ENCODE results near the gene SCAI.

The SCAI gene

GRCh38 chr9:124975131-124975530 is 168.2 kb downstream of the SCAI start:
- ChIA-PET CTCF (no interaction called here), POLR2A (no interaction called here)
- TF ChIP-seq SETDB1 (IDR thresholded peaks at IDR 0.05; ENCODE audit: insufficient read length, low read length), result no peak
- TF ChIP-seq GLIS1 (tag by site-specific recombination; IDR thresholded peaks at IDR 0.05), result 0 out of 2 replicates have a peak, but pooled peaks have one; percentile 16
- no peak for TF ChIP-seq ZNF366 (tag by site-specific recombination; conservative IDR thresholded peaks at IDR 0.05)
- TF ChIP-seq ZIC2 (tag by site-specific recombination; IDR thresholded peaks at IDR 0.05), result peak; percentile 75
- TF ChIP-seq ZNF776 (tag by site-specific recombination; IDR thresholded peaks at IDR 0.05; ENCODE audit: borderline replicate concordance), result no peak
- no peak for TF ChIP-seq ZNF10 (tag by site-specific recombination; IDR thresholded peaks at IDR 0.05)
- TF ChIP-seq MEIS1 (CRISPR knock-in tag; IDR thresholded peaks at IDR 0.05; ENCODE audit: borderline replicate concordance), result no peak
- TF ChIP-seq ZNF391 (tag by site-specific recombination; IDR thresholded peaks at IDR 0.05; ENCODE audit: borderline replicate concordance, low read depth), result no peak
- TF ChIP-seq ZNF488 (tag by site-specific recombination; IDR thresholded peaks at IDR 0.05), result no peak
- TF ChIP-seq ZNF830 (tag by site-specific recombination; IDR thresholded peaks at IDR 0.05; ENCODE audit: low read depth), result no peak
- no peaks in the 10 kb centered on the region for H3K4me1 ChIP-seq (ENCODE audit: control insufficient read depth, insufficient read depth, low read length)
- no peaks in the 10 kb centered on the region for H3K9me3 ChIP-seq (ENCODE audit: control insufficient read depth, insufficient read depth, low read depth, low read length)
- peaks cover 0 to 22% of the 10 kb centered on the region in 2 experiments; a peak in 2 of 3 replicates for H3K36me3 ChIP-seq (ENCODE audit: control insufficient read depth in 2 of 2, insufficient read depth in 1 of 2, low read length in 2 of 2)
- H3K4me3 ChIP-seq (ENCODE audit: low read depth, low read length), result no peak overlapping the region
- H3K27ac ChIP-seq (ENCODE audit: extremely low read depth, low read depth, low read length), result no peak overlapping the region

- CTCF ChIA-PET, result interaction anchor here (0.6 kb wide), 1 partner anchor 14 kb away, joined by 3 read pairs; no protein-coding TSS in a partner anchor
- H3K27ac ChIP-seq (ENCODE audit: extremely low read depth, low read depth, low read length), result no peak overlapping the region
- H3K4me1 ChIP-seq (ENCODE audit: control insufficient read depth, insufficient read depth, low read length), result no peaks in the 10 kb centered on the region
- H3K9me3 ChIP-seq (ENCODE audit: control insufficient read depth, insufficient read depth, low read depth, low read length), result no peaks in the 10 kb centered on the region
- no peak for TF ChIP-seq ZNF391 (tag by site-specific recombination; IDR thresholded peaks at IDR 0.05; ENCODE audit: borderline replicate concordance, low read depth)
- no peak for TF ChIP-seq GLIS2 (tag by site-specific recombination; IDR thresholded peaks at IDR 0.05)
- no peak for TF ChIP-seq ZSCAN5A (tag by site-specific recombination; IDR thresholded peaks at IDR 0.05)
- no peak for TF ChIP-seq KLF17 (tag by site-specific recombination; IDR thresholded peaks at IDR 0.05)
- TF ChIP-seq ZNF660 (tag by site-specific recombination; IDR thresholded peaks at IDR 0.05), result no peak
- TF ChIP-seq ZNF629 (tag by site-specific recombination; IDR thresholded peaks at IDR 0.05), result no peak
- no peak for TF ChIP-seq ZNF610 (tag by site-specific recombination; IDR thresholded peaks at IDR 0.05; ENCODE audit: borderline replicate concordance)
- no peak for TF ChIP-seq ZNF16 (tag by site-specific recombination; IDR thresholded peaks at IDR 0.05; ENCODE audit: low read depth)
- no peak for TF ChIP-seq KLF9 (tag by site-specific recombination; IDR thresholded peaks at IDR 0.05; ENCODE audit: low read depth)
- no peak for TF ChIP-seq KLF16 (tag by site-specific recombination; IDR thresholded peaks at IDR 0.05)
- TF ChIP-seq ZNF223 (tag by site-specific recombination; IDR thresholded peaks at IDR 0.05), result no peak
- TF ChIP-seq ZNF202 (tag by site-specific recombination; IDR thresholded peaks at IDR 0.05; ENCODE audit: borderline replicate concordance), result no peak
- no peak for TF ChIP-seq ZNF645 (tag by site-specific recombination; IDR thresholded peaks at IDR 0.05)
- no peak for TF ChIP-seq ZNF132 (tag by site-specific recombination; IDR thresholded peaks at IDR 0.05; ENCODE audit: borderline replicate concordance)
- H3K36me3 ChIP-seq (ENCODE audit: control insufficient read depth in 2 of 2, insufficient read depth in 1 of 2, low read length in 2 of 2), result peaks cover 0 to 22% of the 10 kb centered on the region in 2 experiments; a peak in 2 of 3 replicates
- no peak overlapping the region for H3K4me3 ChIP-seq (ENCODE audit: low read depth, low read length)
- POLR2A ChIA-PET, result no interaction called here
These were observed 169.5 kb downstream of the SCAI start for GRCh38 chr9:124973807-124974206.
